Liver (tissue), 3 donors: ENCODE measurements around the gene SON.

ENCODE experiments used
- FOXA1 ChIP-seq: IDR thresholded peaks from 2 replicates; pipeline ENCODE4 v1.6.1; 2016; ENCODE audit warnings: antibody characterized with exemption
- MAX ChIP-seq: IDR thresholded peaks from 2 replicates; pipeline ENCODE4 v1.6.1; 2016; ENCODE audit warnings: antibody characterized with exemption
- RAD21 ChIP-seq, 2 donors: IDR thresholded peaks; 2 replicates each; pipeline ENCODE4 v1.6.1; 2016; ENCODE audit warnings: antibody characterized with exemption in 2 of 2, mild to moderate bottlenecking in 2 of 2
- TF ChIP-seq, protein P1 (sequence below): fragments of 150-350 bp; IDR thresholded peaks from 2 replicates; pipeline ENCODE4 v1.5.1; 2017; ENCODE audit warnings: improper control_type of control experiment, low read depth, low read length; ENCODE audit not compliant: missing input control
- donor health status: healthy.
- donor health status: healthy.

- TF ChIP-seq, protein P1, sequence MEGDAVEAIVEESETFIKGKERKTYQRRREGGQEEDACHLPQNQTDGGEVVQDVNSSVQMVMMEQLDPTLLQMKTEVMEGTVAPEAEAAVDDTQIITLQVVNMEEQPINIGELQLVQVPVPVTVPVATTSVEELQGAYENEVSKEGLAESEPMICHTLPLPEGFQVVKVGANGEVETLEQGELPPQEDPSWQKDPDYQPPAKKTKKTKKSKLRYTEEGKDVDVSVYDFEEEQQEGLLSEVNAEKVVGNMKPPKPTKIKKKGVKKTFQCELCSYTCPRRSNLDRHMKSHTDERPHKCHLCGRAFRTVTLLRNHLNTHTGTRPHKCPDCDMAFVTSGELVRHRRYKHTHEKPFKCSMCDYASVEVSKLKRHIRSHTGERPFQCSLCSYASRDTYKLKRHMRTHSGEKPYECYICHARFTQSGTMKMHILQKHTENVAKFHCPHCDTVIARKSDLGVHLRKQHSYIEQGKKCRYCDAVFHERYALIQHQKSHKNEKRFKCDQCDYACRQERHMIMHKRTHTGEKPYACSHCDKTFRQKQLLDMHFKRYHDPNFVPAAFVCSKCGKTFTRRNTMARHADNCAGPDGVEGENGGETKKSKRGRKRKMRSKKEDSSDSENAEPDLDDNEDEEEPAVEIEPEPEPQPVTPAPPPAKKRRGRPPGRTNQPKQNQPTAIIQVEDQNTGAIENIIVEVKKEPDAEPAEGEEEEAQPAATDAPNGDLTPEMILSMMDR, result no peak
- no peak for TF ChIP-seq RAD21 (IDR thresholded peaks at IDR 0.05)
- TF ChIP-seq MAX, result no peak
- TF ChIP-seq FOXA1, result no peak
Measured at GRCh38 chr21:33546086-33546485, 3.2 kb downstream of the SON start.
